Panc1 (cell line): Measurements from ENCODE around the gene FANCC. TPM values are rescaled to one million over a fixed set of nuclear protein-coding genes. Genes with fewer than 3 reads are reported as not detected.

Experiments used
- ATAC-seq: fragments of 200-7000 bp; cut with Tn5 transposase; 2 replicates; pipeline ENCODE4 v1.9.1; 2020; ENCODE audit warnings: mild to moderate bottlenecking, moderate library complexity
- BruUV-seq: library from RNA; stranded (reverse); fragments of 400-500 nt; replicated peaks from 2 replicates; lab custom pipeline; 2021; lab: Mats Ljungman, UMichigan
- CTCF ChIA-PET: fragments of 300-600 bp; sonication (Branson Sonifier 250); formaldehyde crosslinking; loops from one replicate; lab custom pipeline; 2022; ENCODE audit warnings: antibody characterized with exemption; lab: Charles Lee
- POLR2A ChIA-PET: fragments of 300-600 bp; sonication (Branson Sonifier 250); formaldehyde crosslinking; loops from one replicate; lab custom pipeline; 2022; ENCODE audit warnings: antibody characterized with exemption; lab: Charles Lee
- DNase-seq: peaks from one replicate; pipeline ENCODE4 v3.0.0-alpha.2; 2010; ENCODE audit warnings: low read depth, low spot score
- H3K27ac ChIP-seq: 2 replicates; pipeline ENCODE4 v1.5.1; 2011; ENCODE audit warnings: mild to moderate bottlenecking, low read length, inconsistent platforms
- H3K27me3 ChIP-seq: fragments of 200-500 bp; sonication (Bioruptor generic); 2 replicates; pipeline ENCODE4 v1.6.0; 2014; ENCODE audit warnings: low read length, inconsistent platforms; ENCODE audit not compliant: control insufficient read depth, insufficient read depth
- H3K36me3 ChIP-seq: fragments of 200-500 bp; sonication (Bioruptor generic); 2 replicates; pipeline ENCODE4 v1.5.1; 2014; ENCODE audit warnings: inconsistent platforms, mild to moderate bottlenecking, low read length, moderate library complexity; ENCODE audit not compliant: control insufficient read depth, insufficient read depth
- H3K4me1 ChIP-seq: 2 replicates; pipeline ENCODE4 v1.5.1; 2011; ENCODE audit warnings: inconsistent platforms, mild to moderate bottlenecking, low read length, moderate library complexity; ENCODE audit not compliant: control insufficient read depth, insufficient read depth
- H3K4me3 ChIP-seq, 2 experiments: 2 replicates each; pipeline ENCODE4 v1.5.1; 2011 to 2012; ENCODE audit warnings: low read depth in 2 of 2, low read length in 2 of 2, mild to moderate bottlenecking in 2 of 2, inconsistent platforms in 1 of 2, moderate library complexity in 1 of 2
- H3K9me3 ChIP-seq: fragments of 200-500 bp; sonication (Bioruptor generic); 2 replicates; pipeline ENCODE4 v1.5.1; 2014; ENCODE audit warnings: low read depth, mild to moderate bottlenecking, inconsistent platforms, low read length, moderate library complexity; ENCODE audit not compliant: control insufficient read depth, insufficient read depth
- CTCF ChIP-seq: fragments of 450-650 bp; IDR thresholded peaks from 2 replicates; pipeline ENCODE4 v1.5.1; 2017; ENCODE audit warnings: mild to moderate bottlenecking
- POLR2AphosphoS5 ChIP-seq: IDR thresholded peaks from 2 replicates; pipeline ENCODE4 v1.6.1; 2012; ENCODE audit warnings: mild to moderate bottlenecking, low read depth, low read length, moderate library complexity
- REST ChIP-seq, 2 experiments: IDR thresholded peaks; 2 replicates each; pipeline ENCODE4 v1.6.1; 2011 to 2012; ENCODE audit warnings: low read depth in 2 of 2, control low read depth in 1 of 2, low read length in 1 of 2, mild to moderate bottlenecking in 1 of 2, moderate library complexity in 1 of 2; ENCODE audit not compliant: insufficient read depth in 1 of 2
- SIN3A ChIP-seq: IDR thresholded peaks from 2 replicates; pipeline ENCODE4 v1.6.1; 2012; ENCODE audit warnings: low read depth, mild to moderate bottlenecking, low read length, moderate library complexity, borderline replicate concordance; ENCODE audit not compliant: insufficient read depth
- TCF7L2 ChIP-seq: IDR thresholded peaks from 2 replicates; pipeline ENCODE4 v1.6.1; 2011; ENCODE audit warnings: mild to moderate bottlenecking, low read depth, low read length, inconsistent platforms
- in situ Hi-C: cut with HindIII; loops from 2 replicates; pipeline ENCODE4 v1.10.0; 2016; ENCODE audit warnings: low sequenced_read_pairs, low pct_unique_long_range_greater_than_20kb
- intact Hi-C: fragments of 100-400 bp; cut with micrococcal nuclease; formaldehyde crosslinking; loops from one replicate; pipeline ENCODE4 v1.10.0; 2022; ENCODE audit not compliant: unreplicated experiment
- total RNA-seq: library from RNA; stranded (reverse); gene quantifications from one replicate; pipeline ENCODE4 v1.2.1, GENCODE V29; 2021; ENCODE audit not compliant: unreplicated experiment

Gene FANCC
- total RNA-seq, 1 experiment from 2014 or later: 17.8 TPM

GRCh38 chr9:95206143-95206542 lies 111.4 kb downstream of the FANCC start:
- in situ Hi-C loops (no loop called here), intact Hi-C loops (no loop called here)
- H3K27me3 ChIP-seq: no peaks in the 10 kb centered on the region
- BruUV-seq: no TSS peak
- H3K4me3 ChIP-seq: no peak overlapping the region
- POLR2A ChIA-PET: no interaction called here
- TF ChIP-seq SIN3A (no peak), TCF7L2 (no peak), POLR2AphosphoS5 (no peak), CTCF (no peak), REST (IDR thresholded peaks at IDR 0.05; ENCODE audit: insufficient read depth in 1 of 2, low read depth in 2 of 2, low read length in 1 of 2) (no peak)
- no peaks in the 10 kb centered on the region for H3K9me3 ChIP-seq
- no peak overlapping the region for H3K27ac ChIP-seq
- no peaks in the 10 kb centered on the region for H3K36me3 ChIP-seq
- ATAC-seq: no peak
- CTCF ChIA-PET: no interaction called here
- no peaks in the 10 kb centered on the region for H3K4me1 ChIP-seq
- no peak for DNase-seq

- ChIA-PET CTCF (no interaction called here), POLR2A (no interaction called here)
- Histone ChIP-seq H3K4me1 (no peaks in the 10 kb centered on the region), H3K27me3 (no peaks in the 10 kb centered on the region), H3K36me3 (no peaks in the 10 kb centered on the region), H3K9me3 (no peaks in the 10 kb centered on the region), H3K4me3 (no peak overlapping the region), H3K27ac (no peak overlapping the region)
- BruUV-seq: no TSS peak
- TF ChIP-seq POLR2AphosphoS5: no peak
- TF ChIP-seq TCF7L2: no peak
- no peak for TF ChIP-seq SIN3A
- in situ Hi-C loops (no loop called here), intact Hi-C loops (no loop called here)
- no peak for ATAC-seq
- no peak for DNase-seq
These were observed 112.8 kb downstream of the FANCC start for GRCh38 chr9:95204710-95205109.

- in situ Hi-C loops: no loop called here
- H3K4me3 ChIP-seq: no peak overlapping the region
- H3K27me3 ChIP-seq: no peaks in the 10 kb centered on the region
- DNase-seq (no peak), ATAC-seq (no peak)
- no peaks in the 10 kb centered on the region for H3K4me1 ChIP-seq
- H3K9me3 ChIP-seq: no peaks in the 10 kb centered on the region
- POLR2A ChIA-PET: no interaction called here
- intact Hi-C loops: no loop called here
- CTCF ChIA-PET: no interaction called here
- no peaks in the 10 kb centered on the region for H3K36me3 ChIP-seq
- no peak for TF ChIP-seq REST (IDR thresholded peaks at IDR 0.05; ENCODE audit: insufficient read depth in 1 of 2, low read depth in 2 of 2, low read length in 1 of 2)
- TF ChIP-seq POLR2AphosphoS5: no peak
- no peak for TF ChIP-seq CTCF
- no peak for TF ChIP-seq SIN3A
- TF ChIP-seq TCF7L2: no peak
- H3K27ac ChIP-seq: no peak overlapping the region
- BruUV-seq: no TSS peak
These were observed 113.2 kb downstream of the FANCC start for GRCh38 chr9:95204310-95204709.
